ENCODE results near the gene KRTAP5-8. TPM values are rescaled to one million over a fixed set of nuclear protein-coding genes. Genes with fewer than 3 reads are reported as not detected.
"Not testable (repeated sequence)": the region's sequence is repeated elsewhere in the genome, so short reads cannot be mapped to it uniquely, and the experiment has no call there.

KRTAP5-8 gene
- total RNA-seq, 2 donors from 2014 or later: not detected

DNA sequence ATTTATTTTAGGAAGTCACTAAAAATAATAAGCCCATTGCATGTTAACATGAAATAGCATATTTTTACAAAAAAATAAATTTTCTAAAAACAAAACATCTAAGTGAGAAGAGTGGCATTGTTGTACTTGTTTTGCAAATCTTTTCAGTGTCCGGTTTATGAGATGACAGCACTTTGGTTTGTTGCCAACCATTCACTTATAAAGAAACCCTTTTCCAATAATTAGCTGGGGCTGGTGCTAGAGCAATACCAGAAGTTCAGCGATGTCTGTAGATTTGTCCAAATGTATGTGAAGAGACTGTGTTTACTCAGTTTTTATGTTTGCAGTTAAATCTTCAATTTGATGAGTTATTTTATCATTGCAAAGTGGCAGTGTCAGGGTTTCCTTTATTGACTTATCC lies 32.8 kb upstream of the KRTAP5-8 start:
- ATAC-seq: no peak
- intact Hi-C loops (cut with DNase I): no loop called here
- no peak for DNase-seq

- ATAC-seq (no peak), DNase-seq (no peak)
- intact Hi-C loops (cut with DNase I): no loop called here
Measured at GRCh38 chr11:71505781-71506180, 32.0 kb upstream of the KRTAP5-8 start.

DNA sequence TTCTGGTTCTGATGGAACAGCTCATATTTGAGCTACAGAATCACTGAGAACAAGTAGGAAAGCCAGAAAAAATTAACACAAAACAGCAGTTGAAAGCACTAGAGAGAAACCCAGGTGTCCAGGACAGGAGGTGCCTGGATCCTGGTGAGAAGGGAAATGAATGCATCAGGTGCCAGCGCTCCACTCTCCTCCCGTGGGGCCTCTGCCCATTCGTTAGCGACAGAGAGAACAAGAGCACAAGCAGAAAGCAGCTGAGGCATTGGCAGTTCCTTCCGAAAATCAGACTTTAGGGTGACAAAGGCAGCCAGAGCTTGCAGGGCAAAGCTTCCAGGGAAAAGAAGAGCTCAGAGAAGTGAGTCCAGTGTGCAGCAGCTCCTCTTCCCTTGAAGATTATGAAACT lies 30.7 kb upstream of the KRTAP5-8 start:
- DNase-seq (no peak), ATAC-seq (no peak)
- intact Hi-C loops (cut with DNase I): no loop called here

DNA sequence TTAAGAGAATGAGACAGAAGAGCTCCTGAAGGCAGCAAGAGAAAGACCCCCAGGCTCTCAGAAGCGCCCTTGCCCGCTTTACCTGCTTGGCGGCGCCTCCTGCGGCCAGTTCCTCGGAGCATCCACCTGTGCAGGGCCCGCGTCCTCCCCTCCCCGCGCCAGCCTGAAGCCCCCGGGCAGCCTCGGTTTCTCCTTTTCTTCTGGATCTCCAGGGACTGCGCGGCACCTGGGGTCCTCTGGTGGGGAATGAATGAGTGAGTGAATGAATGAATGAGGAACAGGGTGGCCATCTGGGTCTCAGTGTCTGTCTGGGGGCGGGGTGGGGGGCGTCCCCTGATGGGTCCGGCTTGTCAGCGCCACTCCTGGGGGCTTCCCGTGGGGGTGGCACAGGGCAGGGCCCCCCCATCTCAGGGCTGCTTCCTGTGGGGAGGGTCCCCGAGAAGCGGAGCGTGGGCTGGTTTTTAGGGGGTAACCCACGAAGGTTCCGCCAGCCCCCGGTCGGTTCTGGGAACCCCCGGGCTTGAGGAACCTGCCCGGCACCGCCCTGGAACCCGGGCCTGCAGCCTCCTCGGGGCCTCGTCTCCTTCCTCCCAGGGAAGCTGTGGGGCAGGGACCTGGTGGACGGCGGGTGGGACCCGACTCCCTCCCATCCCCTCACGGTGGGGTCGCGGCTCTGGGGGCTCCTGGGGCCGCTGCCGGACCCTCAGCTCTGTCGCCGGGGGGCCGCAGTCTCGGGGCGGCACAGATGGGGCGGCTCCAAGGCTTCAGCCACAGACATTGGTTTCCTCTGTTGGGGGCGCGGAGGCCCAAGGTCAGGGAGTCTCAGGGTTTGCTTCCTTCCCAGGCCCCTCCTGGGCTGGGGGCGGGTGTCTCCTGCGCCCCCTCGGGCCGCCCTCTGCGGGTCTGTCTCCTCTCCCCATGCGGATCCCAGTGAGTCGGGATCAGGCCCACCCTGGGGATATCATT lies 19.0 kb upstream of the KRTAP5-8 start:
- no peak for DNase-seq
- intact Hi-C loops (cut with DNase I): no loop called here
- no peak for ATAC-seq

DNA sequence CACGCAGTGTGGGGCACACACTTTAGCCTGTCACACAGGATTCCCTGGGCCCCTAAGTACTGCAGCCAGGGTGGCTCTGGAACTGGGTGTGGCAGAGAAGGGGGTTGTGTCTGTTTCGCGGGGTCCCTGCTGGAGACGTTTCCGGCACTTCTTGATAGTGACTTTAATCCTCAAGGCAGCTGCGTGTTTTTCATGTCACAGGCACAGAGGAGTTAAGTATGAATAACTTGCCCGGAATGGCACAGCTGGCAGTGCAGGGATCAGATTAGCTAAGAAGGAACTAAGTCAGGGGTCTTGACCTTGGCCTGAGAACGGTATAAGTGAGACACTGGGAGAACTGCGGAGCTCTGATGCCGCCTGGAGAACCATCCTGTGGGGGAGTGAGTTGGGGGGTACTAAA lies 18.3 kb upstream of the KRTAP5-8 start:
- intact Hi-C loops (cut with DNase I): no loop called here
- DNase-seq: no peak
- ATAC-seq: no peak

- intact Hi-C loops (cut with DNase I): no loop called here
- ATAC-seq (no peak), DNase-seq (no peak)
Measured at GRCh38 chr11:71525188-71525937, 12.5 kb upstream of the KRTAP5-8 start.

DNA sequence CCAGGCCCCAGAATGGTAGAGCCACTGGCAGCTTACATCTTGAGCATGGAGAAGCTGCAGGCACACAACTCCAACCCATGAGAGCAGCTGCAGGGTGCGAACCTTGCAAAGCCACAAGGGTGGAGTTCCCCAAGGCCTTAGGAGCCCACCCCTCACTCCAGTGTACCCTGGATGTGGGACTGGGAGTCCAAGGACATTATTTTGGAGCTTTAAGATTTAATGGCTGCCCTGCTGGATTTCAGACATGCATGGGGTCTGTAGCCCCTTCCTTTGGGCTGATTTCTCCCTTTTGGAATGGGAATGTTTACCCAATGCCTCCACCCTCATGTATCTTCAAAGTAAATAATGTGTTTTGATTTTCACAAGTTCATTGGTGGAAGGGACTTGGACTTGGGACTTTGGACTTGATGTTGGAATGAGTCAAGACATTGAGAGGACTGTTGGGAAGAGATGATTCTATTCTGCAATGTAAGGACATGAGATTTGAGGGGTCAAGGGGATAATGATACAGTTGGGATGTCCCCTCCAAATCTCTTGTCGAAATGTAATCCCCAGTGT lies 11.8 kb upstream of the KRTAP5-8 start:
- intact Hi-C loops (cut with DNase I): no loop called here
- DNase-seq: no peak
- no peak for ATAC-seq

- ATAC-seq; DNase-seq; intact Hi-C loops (cut with DNase I): not testable (repeated sequence)
Measured at GRCh38 chr11:71526796-71527575, 10.8 kb upstream of the KRTAP5-8 start, which contains the start of gene KRTAP5-7. Gene KRTAP5-7, plus strand, starts transcription at chr11:71527267. Its CDS starts 34 bp downstream, at chr11:71527301.

- no peak for DNase-seq
- intact Hi-C loops (cut with DNase I): no loop called here
- ATAC-seq: no peak
Measured at GRCh38 chr11:71527576-71528210, 10.1 kb upstream of the KRTAP5-8 start.

DNA sequence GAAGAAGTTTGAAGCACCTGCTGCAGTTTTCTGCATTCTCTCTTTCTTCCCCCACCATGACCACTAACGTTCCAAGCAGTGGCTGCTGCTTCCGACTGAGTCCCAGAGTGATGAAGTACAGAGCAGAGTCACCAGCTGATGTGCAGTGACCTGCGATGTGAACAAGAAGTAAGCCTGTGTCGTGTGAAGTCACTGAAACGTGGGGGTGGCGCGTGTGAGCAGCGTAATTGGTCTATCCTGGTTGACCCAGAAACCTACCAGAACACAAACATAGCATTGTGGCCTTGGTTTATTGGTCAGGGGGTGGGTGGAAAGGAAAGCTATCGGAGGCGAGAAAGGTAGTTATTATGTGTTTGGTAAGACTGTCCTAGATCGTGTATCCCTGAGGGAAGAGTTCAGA lies 7.2 kb upstream of the KRTAP5-8 start:
- DNase-seq (no peak), ATAC-seq (no peak)
- intact Hi-C loops (cut with DNase I): no loop called here

DNA sequence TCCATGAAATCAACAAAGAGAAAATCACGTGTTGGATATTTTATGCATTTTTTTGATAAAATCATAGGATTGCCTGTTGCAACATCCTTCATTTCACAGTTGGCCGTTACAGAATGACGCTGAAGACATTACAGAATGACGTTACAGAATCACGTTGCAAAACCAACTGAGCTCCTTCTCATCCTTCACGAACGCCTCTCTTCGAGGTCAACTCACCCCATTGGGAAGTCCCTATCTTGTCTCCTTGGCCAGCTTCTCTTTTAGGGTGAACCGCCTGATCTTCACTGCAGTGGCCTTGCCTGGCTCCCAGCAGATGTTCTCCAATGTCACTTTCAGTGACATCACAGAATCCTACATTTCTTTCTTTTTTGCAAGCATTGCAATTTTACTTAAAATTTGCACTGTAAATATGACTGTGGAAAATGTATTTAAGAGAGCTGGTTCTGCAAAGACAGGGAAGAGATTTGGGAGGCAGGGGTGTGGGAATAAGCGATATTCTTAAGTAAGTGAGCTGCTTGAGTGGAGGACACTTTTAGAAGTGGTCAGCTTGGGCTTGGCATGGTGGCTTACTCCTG lies 5.7 kb upstream of the KRTAP5-8 start:
- DNase-seq: no peak
- no peak for ATAC-seq
- intact Hi-C loops (cut with DNase I): no loop called here

GRCh38 chr11:71534711-71535608 lies 2.9 kb upstream of the KRTAP5-8 start:
- intact Hi-C loops (cut with DNase I); DNase-seq; ATAC-seq: not testable (repeated sequence)

DNA sequence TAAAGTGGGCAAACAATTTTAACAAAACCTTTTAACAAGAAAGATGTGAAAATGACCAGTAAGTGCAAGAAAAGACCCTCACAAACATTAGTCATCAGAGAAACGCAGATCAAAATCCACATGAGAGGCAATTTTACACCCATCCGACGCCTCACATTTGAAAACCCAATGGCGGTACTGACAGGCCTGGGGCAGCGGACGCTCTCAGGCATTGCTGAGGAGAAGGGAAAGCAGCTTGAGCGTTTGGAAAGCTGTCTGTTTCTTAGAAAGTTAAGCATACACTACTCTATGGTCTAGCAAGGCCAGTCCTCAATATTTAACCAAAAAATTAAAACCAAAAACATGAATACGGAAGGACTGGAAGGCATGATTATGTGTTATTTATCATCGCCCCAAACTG lies 2.0 kb upstream of the KRTAP5-8 start:
- intact Hi-C loops (cut with DNase I): no loop called here
- ATAC-seq (no peak), DNase-seq (no peak)

- intact Hi-C loops (cut with DNase I): no loop called here
- DNase-seq: no peak
- ATAC-seq: no peak
Measured at GRCh38 chr11:71537537-71537936, 288 bp upstream of the KRTAP5-8 start.

- ATAC-seq: no peak
- intact Hi-C loops (cut with DNase I): no loop called here
- DNase-seq: no peak
Measured at GRCh38 chr11:71538666-71538990, 803 bp downstream of the KRTAP5-8 start.

- intact Hi-C loops (cut with DNase I): no loop called here
- DNase-seq (no peak), ATAC-seq (no peak)
Measured at GRCh38 chr11:71539017-71539416, 1.2 kb downstream of the KRTAP5-8 start.

DNA sequence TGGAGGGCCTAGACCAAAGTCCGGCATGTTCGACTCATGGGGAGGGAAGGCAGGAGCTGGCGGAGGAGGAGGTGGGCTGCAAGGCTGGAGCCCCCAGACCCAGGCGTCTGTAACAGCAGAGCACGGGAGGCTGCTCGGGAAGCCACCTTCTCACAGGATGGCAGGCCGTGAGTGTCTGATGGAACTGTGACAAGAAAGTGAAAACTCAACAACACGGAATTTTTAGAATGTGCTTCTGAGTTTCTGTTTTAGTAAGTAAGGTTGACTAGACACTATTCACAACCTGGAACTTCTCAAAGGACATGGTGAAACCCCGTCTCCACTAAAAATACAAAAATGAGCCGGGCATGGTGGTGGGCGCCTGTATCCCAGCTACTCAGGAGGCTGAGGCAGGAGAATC lies 2.1 kb downstream of the KRTAP5-8 start:
- intact Hi-C loops (cut with DNase I); DNase-seq; ATAC-seq: not testable (repeated sequence)

All from left cardiac atrium (tissue), 4 donors.